ENCODE results near the gene DNAJC22. TPM values are rescaled to one million over a fixed set of nuclear protein-coding genes. Genes with fewer than 3 reads are reported as not detected.

The DNAJC22 gene
- total and polyA plus RNA-seq, 9 of the 15 experiments (the other 6 are each of a cell fraction or from before 2014, with no cell fraction given), result 0.10 to 1.2 (median 0.47) TPM

- no peak overlapping the region for H3K4me2 ChIP-seq (ENCODE audit: insufficient read depth, low read length)
- H3K79me2 ChIP-seq (ENCODE audit: control insufficient read depth, insufficient read depth, low read length), result no peaks in the 10 kb centered on the region
- no TSS peak for BruUV-seq (replicated peaks)
- no peak overlapping the region for H3K27ac ChIP-seq (ENCODE audit: extremely low read depth, low read depth, low read length)
- H3K9ac ChIP-seq (ENCODE audit: insufficient read depth in 1 of 2, low read depth in 2 of 2, low read length in 2 of 2), result no peak overlapping the region
- no peaks in the 10 kb centered on the region for H4K20me1 ChIP-seq (replicated peaks; ENCODE audit: control insufficient read depth, insufficient read depth, low read length)
- no peaks in the 10 kb centered on the region for H3K36me3 ChIP-seq (ENCODE audit: control insufficient read depth, insufficient read depth, low read length)
- DNase-seq (ENCODE audit: extremely low read depth in 1 of 4, low spot score in 3 of 4) (peak; percentile 69 to 86 (median 72)), ATAC-seq (peak; percentile 96), FAIRE-seq (peak; percentile 76)
- no peaks in the 10 kb centered on the region for H3K4me1 ChIP-seq (replicated peaks in 1 of 2; ENCODE audit: control insufficient read depth in 2 of 2, insufficient read depth in 2 of 2, low read length in 2 of 2)
- ChIA-PET POLR2A (interaction anchor here (0.6 to 2.7 kb wide), 13 partner anchors 8 to 1204 kb away, joined by 3 to 14 read pairs (median 3); partner anchors contain the start of genes LMBR1L and SPATS2), CTCF (ENCODE audit: low intra/inter-chr PET ratio) (interaction anchor here (0.6 to 8.6 kb wide), 6 partner anchors 27 to 222 kb away, joined by 3 to 185 read pairs (median 12); no protein-coding TSS in a partner anchor)
- no peaks in the 10 kb centered on the region for H3K9me3 ChIP-seq (replicated peaks; ENCODE audit: control insufficient read depth, insufficient read depth, low read depth, low read length)
- H3K4me3 ChIP-seq, result no peak overlapping the region
- no peaks in the 10 kb centered on the region for H3K9me1 ChIP-seq (ENCODE audit: control insufficient read depth, insufficient read depth, low read length)
- in situ Hi-C loops (cut with MboI), result no loop called here
- 5% methylated on average over 7 of the region's 7 CpGs for WGBS (ENCODE audit: insufficient coverage, low coverage, missing lambda C conversion rate)
- intact Hi-C loops (cut with micrococcal nuclease), result loop anchor here (1.0 to 10.0 kb wide), 4 partner anchors 156 to 346 kb away; partner anchors contain the start of genes FMNL3 and PRPF40B
- H2AFZ ChIP-seq (ENCODE audit: low read depth, low read length), result peak overlapping the region; percentile 48
- H3K27me3 ChIP-seq (ENCODE audit: control insufficient read depth in 2 of 2, insufficient read depth in 2 of 2, low read length in 2 of 2), result no peaks in the 10 kb centered on the region
- no peak for TF ChIP-seq ZNF217 (CRISPR knock-in tag; IDR thresholded peaks at IDR 0.05)
- no peak for TF ChIP-seq HDGF (IDR thresholded peaks at IDR 0.05)
- TF ChIP-seq HMG20B (CRISPR knock-in tag; IDR thresholded peaks at IDR 0.05), result no peak
- TF ChIP-seq ILF3 (IDR thresholded peaks at IDR 0.05; ENCODE audit: borderline replicate concordance), result 0 out of 2 replicates have a peak, but pooled peaks have one; percentile 39
- no peak for TF ChIP-seq ZNF561 (CRISPR knock-in tag; conservative IDR thresholded peaks at IDR 0.05)
- 0 out of 2 replicates have a peak, but pooled peaks have one; percentile 12 for TF ChIP-seq CREB1 (IDR thresholded peaks at IDR 0.05)
- TF ChIP-seq CREB1 (CRISPR knock-in tag; IDR thresholded peaks at IDR 0.05), result no peak
- TF ChIP-seq STAG1 (CRISPR knock-in tag; IDR thresholded peaks at IDR 0.05; ENCODE audit: borderline replicate concordance), result peak; percentile 82; the same call in 1 of the 2 replicates
- no peak for TF ChIP-seq ZNF655 (CRISPR knock-in tag; IDR thresholded peaks at IDR 0.05)
- TF ChIP-seq RAD21 (CRISPR knock-in tag; conservative IDR thresholded peaks at IDR 0.05 in 1 of 2, IDR thresholded peaks at IDR 0.05 in 1 of 2), result peak; percentile 98
- TF ChIP-seq, protein P1, sequence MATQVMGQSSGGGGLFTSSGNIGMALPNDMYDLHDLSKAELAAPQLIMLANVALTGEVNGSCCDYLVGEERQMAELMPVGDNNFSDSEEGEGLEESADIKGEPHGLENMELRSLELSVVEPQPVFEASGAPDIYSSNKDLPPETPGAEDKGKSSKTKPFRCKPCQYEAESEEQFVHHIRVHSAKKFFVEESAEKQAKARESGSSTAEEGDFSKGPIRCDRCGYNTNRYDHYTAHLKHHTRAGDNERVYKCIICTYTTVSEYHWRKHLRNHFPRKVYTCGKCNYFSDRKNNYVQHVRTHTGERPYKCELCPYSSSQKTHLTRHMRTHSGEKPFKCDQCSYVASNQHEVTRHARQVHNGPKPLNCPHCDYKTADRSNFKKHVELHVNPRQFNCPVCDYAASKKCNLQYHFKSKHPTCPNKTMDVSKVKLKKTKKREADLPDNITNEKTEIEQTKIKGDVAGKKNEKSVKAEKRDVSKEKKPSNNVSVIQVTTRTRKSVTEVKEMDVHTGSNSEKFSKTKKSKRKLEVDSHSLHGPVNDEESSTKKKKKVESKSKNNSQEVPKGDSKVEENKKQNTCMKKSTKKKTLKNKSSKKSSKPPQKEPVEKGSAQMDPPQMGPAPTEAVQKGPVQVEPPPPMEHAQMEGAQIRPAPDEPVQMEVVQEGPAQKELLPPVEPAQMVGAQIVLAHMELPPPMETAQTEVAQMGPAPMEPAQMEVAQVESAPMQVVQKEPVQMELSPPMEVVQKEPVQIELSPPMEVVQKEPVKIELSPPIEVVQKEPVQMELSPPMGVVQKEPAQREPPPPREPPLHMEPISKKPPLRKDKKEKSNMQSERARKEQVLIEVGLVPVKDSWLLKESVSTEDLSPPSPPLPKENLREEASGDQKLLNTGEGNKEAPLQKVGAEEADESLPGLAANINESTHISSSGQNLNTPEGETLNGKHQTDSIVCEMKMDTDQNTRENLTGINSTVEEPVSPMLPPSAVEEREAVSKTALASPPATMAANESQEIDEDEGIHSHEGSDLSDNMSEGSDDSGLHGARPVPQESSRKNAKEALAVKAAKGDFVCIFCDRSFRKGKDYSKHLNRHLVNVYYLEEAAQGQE (IDR thresholded peaks at IDR 0.05; ENCODE audit: borderline replicate concordance), result peak; percentile 94
- TF ChIP-seq, protein P1 (CRISPR knock-in tag; IDR thresholded peaks at IDR 0.05; ENCODE audit: low read depth), result no peak
- no peak for TF ChIP-seq ZNF644 (tag; IDR thresholded peaks at IDR 0.05; ENCODE audit: low read depth)
- TF ChIP-seq NBN (IDR thresholded peaks at IDR 0.05; ENCODE audit: low read depth), result peak; percentile 41; the same call in 1 of the 2 replicates
Measured at GRCh38 chr12:49358483-49359141, 11.9 kb downstream of the DNAJC22 start.
